ENCODE measurements around the gene SMAD2. TPM values are rescaled to one million over a fixed set of nuclear protein-coding genes. Genes with fewer than 3 reads are reported as not detected.

The SMAD2 gene
- total RNA-seq, 1 experiment from 2014 or later: 124 TPM

- BruUV-seq (replicated peaks): no TSS peak
Measured at GRCh38 chr18:47950511-47950910, 20.1 kb upstream of the SMAD2 start.

GRCh38 chr18:47949202-47949601, 18.7 kb upstream of the SMAD2 start:
- intact Hi-C loops (cut with micrococcal nuclease; ENCODE audit: unreplicated experiment): no loop called here
- no peak for TF ChIP-seq CTCF (conservative IDR thresholded peaks at IDR 0.05; ENCODE audit: low read depth, low read length)
- TF ChIP-seq EZH2 (IDR thresholded peaks at IDR 0.05; ENCODE audit: borderline replicate concordance, low read depth, low read length, poor library complexity, severe bottlenecking): no peak
- BruUV-seq (replicated peaks): no TSS peak
- H3K27me3 ChIP-seq (replicated peaks; ENCODE audit: insufficient read depth, low read depth, low read length, poor library complexity): no peaks in the 10 kb centered on the region
- no peaks in the 10 kb centered on the region for H3K36me3 ChIP-seq (ENCODE audit: insufficient read depth, low read length, poor library complexity, severe bottlenecking)
- no peak overlapping the region for H3K27ac ChIP-seq (ENCODE audit: low read depth, low read length, poor library complexity, severe bottlenecking)
- H3K4me1 ChIP-seq (ENCODE audit: insufficient read depth, low read length, poor library complexity, severe bottlenecking): peaks cover 10% of the 10 kb centered on the region
- DNase-seq (ENCODE audit: low spot score): no peak
- CTCF ChIA-PET: no interaction called here
- no peak overlapping the region for H3K4me3 ChIP-seq (ENCODE audit: low read depth, low read length, poor library complexity, severe bottlenecking)
- H3K9me3 ChIP-seq (ENCODE audit: low read depth, low read length, poor library complexity, severe bottlenecking): no peaks in the 10 kb centered on the region
- POLR2A ChIA-PET (ENCODE audit: low non-redundant PET): no interaction called here

More at GRCh38 chr18:47950511-47950910, 20.1 kb upstream of the SMAD2 start:
- peaks cover 10% of the 10 kb centered on the region for H3K4me1 ChIP-seq (ENCODE audit: insufficient read depth, low read length, poor library complexity, severe bottlenecking)
- CTCF ChIA-PET: no interaction called here
- H3K36me3 ChIP-seq (ENCODE audit: insufficient read depth, low read length, poor library complexity, severe bottlenecking): no peaks in the 10 kb centered on the region
- TF ChIP-seq EZH2 (IDR thresholded peaks at IDR 0.05; ENCODE audit: borderline replicate concordance, low read depth, low read length, poor library complexity, severe bottlenecking) (no peak), CTCF (conservative IDR thresholded peaks at IDR 0.05; ENCODE audit: low read depth, low read length) (no peak)
- H3K27ac ChIP-seq (ENCODE audit: low read depth, low read length, poor library complexity, severe bottlenecking): no peak overlapping the region
- intact Hi-C loops (cut with micrococcal nuclease; ENCODE audit: unreplicated experiment): no loop called here
- POLR2A ChIA-PET (ENCODE audit: low non-redundant PET): no interaction called here
- no peaks in the 10 kb centered on the region for H3K9me3 ChIP-seq (ENCODE audit: low read depth, low read length, poor library complexity, severe bottlenecking)
- no peak for DNase-seq (ENCODE audit: low spot score)
- no peaks in the 10 kb centered on the region for H3K27me3 ChIP-seq (replicated peaks; ENCODE audit: insufficient read depth, low read depth, low read length, poor library complexity)
- no peak overlapping the region for H3K4me3 ChIP-seq (ENCODE audit: low read depth, low read length, poor library complexity, severe bottlenecking)

- POLR2A ChIA-PET (ENCODE audit: low non-redundant PET): no interaction called here
Measured at GRCh38 chr18:47946889-47947288, 16.4 kb upstream of the SMAD2 start.

More at GRCh38 chr18:47946889-47947288, 16.4 kb upstream of the SMAD2 start:
- Histone ChIP-seq H3K27me3 (replicated peaks; ENCODE audit: insufficient read depth, low read depth, low read length, poor library complexity) (no peaks in the 10 kb centered on the region), H3K9me3 (ENCODE audit: low read depth, low read length, poor library complexity, severe bottlenecking) (no peaks in the 10 kb centered on the region), H3K4me1 (ENCODE audit: insufficient read depth, low read length, poor library complexity, severe bottlenecking) (no peaks in the 10 kb centered on the region), H3K27ac (ENCODE audit: low read depth, low read length, poor library complexity, severe bottlenecking) (no peak overlapping the region), H3K36me3 (ENCODE audit: insufficient read depth, low read length, poor library complexity, severe bottlenecking) (no peaks in the 10 kb centered on the region), H3K4me3 (ENCODE audit: low read depth, low read length, poor library complexity, severe bottlenecking) (no peak overlapping the region)
- CTCF ChIA-PET: no interaction called here
- BruUV-seq (replicated peaks): no TSS peak
- DNase-seq (ENCODE audit: low spot score): no peak
- intact Hi-C loops (cut with micrococcal nuclease; ENCODE audit: unreplicated experiment): no loop called here
- no peak for TF ChIP-seq EZH2 (IDR thresholded peaks at IDR 0.05; ENCODE audit: borderline replicate concordance, low read depth, low read length, poor library complexity, severe bottlenecking)
- TF ChIP-seq CTCF (conservative IDR thresholded peaks at IDR 0.05; ENCODE audit: low read depth, low read length): no peak

Data from A673 (cell line).